K562 (cell line): ENCODE data around the gene CCP110. TPM values are rescaled to one million over a fixed set of nuclear protein-coding genes. Genes with fewer than 3 reads are reported as not detected.

Experiments used
- ATAC-seq: fragments of 200-7000 bp; cut with Tn5 transposase; 3 replicates; pipeline ENCODE4 v1.9.1; 2020; ENCODE audit warnings: moderate library complexity
- BruUV-seq: library from RNA; stranded (reverse); fragments of 400-500 nt; replicated peaks from 2 replicates; lab custom pipeline; 2021; lab: Mats Ljungman, UMichigan
- CTCF ChIA-PET: fragments of 300-600 bp; formaldehyde crosslinking; extraction: SDS; loops from one replicate; lab custom pipeline; 2021; ENCODE audit warnings: low intra/inter-chr PET ratio; lab: Yijun Ruan, JAX
- POLR2A ChIA-PET: fragments of 300-600, 350-650 bp; sonication (Branson Sonifier 250); formaldehyde crosslinking; extraction: SDS; loops from one replicate; lab custom pipeline; 2021; ENCODE audit warnings: antibody characterized with exemption, inconsistent platforms; lab: Yijun Ruan, JAX
- DNase-seq, 4 experiments: peaks; one replicate each; pipeline versions ENCODE4 v3.0.0 to v3.0.0-alpha.2; 2011 to 2018; ENCODE audit warnings: low spot score in 3 of 4, mixed read lengths in 3 of 4; ENCODE audit errors: extremely low read depth in 1 of 4
- FAIRE-seq: peaks from 2 replicates; lab custom pipeline; 2011; peaks lifted over from hg19 to GRCh38; lab: Jason Lieb, UNC
- H2AFZ ChIP-seq: 2 replicates; pipeline ENCODE4 v1.6.0; 2011; ENCODE audit warnings: low read depth, low read length, control low read depth, inconsistent platforms
- H3K27ac ChIP-seq: fragments of 200-600 bp; 3 replicates; pipeline ENCODE4 v1.8.0; 2011; ENCODE audit warnings: low read depth, mild to moderate bottlenecking, control low read depth, inconsistent platforms, low read length, moderate library complexity, mixed read lengths; ENCODE audit errors: extremely low read depth
- H3K27me3 ChIP-seq, 2 experiments: fragments of 300-600 bp in 1 of 2; 2 replicates in 1 of 2; 3 replicates in 1 of 2; pipeline versions ENCODE4 v1.6.0 to v1.8.0; 2011; ENCODE audit warnings: inconsistent platforms in 2 of 2, low read length in 2 of 2, mild to moderate bottlenecking in 1 of 2, mixed read lengths in 1 of 2, moderate library complexity in 1 of 2; ENCODE audit not compliant: control insufficient read depth in 2 of 2, insufficient read depth in 2 of 2
- H3K36me3 ChIP-seq: fragments of 300-600 bp; 3 replicates; pipeline ENCODE4 v1.8.0; 2011; ENCODE audit warnings: mild to moderate bottlenecking, low read length, inconsistent platforms; ENCODE audit not compliant: control insufficient read depth, insufficient read depth
- H3K4me1 ChIP-seq, 2 experiments: fragments of 200-600 bp in 1 of 2; replicated peaks in 1 of 2; 2 replicates in 1 of 2; 3 replicates in 1 of 2; pipeline versions ENCODE4 v1.5.1 to v1.8.0; 2011; ENCODE audit warnings: inconsistent platforms in 2 of 2, low read length in 2 of 2, mild to moderate bottlenecking in 1 of 2, mixed read lengths in 1 of 2, moderate library complexity in 1 of 2; ENCODE audit not compliant: control insufficient read depth in 2 of 2, insufficient read depth in 2 of 2
- H3K4me2 ChIP-seq: 2 replicates; pipeline ENCODE4 v1.6.1; 2011; ENCODE audit warnings: low read length, control low read depth, inconsistent platforms, mixed read lengths; ENCODE audit not compliant: insufficient read depth
- H3K4me3 ChIP-seq: fragments of 200-600 bp; sonication (generic), shearing (Covaris generic); 2 replicates; pipeline ENCODE4 v1.5.1; 2016; ENCODE audit warnings: control low read depth, inconsistent platforms
- H3K79me2 ChIP-seq: fragments of 200-600 bp; 3 replicates; pipeline ENCODE4 v1.8.0; 2011; ENCODE audit warnings: low read length, inconsistent platforms; ENCODE audit not compliant: control insufficient read depth, insufficient read depth
- H3K9ac ChIP-seq, 2 experiments: 2 replicates each; pipeline versions ENCODE4 v1.6.0 to v1.6.1; 2011; ENCODE audit warnings: low read depth in 2 of 2, low read length in 2 of 2, control low read depth in 1 of 2, inconsistent platforms in 1 of 2, mild to moderate bottlenecking in 1 of 2, mixed read lengths in 1 of 2; ENCODE audit not compliant: insufficient read depth in 1 of 2
- H3K9me1 ChIP-seq: one replicate; pipeline ENCODE4 v1.6.0; 2011; ENCODE audit warnings: inconsistent platforms, mild to moderate bottlenecking, low read length, moderate library complexity; ENCODE audit not compliant: control insufficient read depth, insufficient read depth
- H3K9me3 ChIP-seq: replicated peaks from 2 replicates; pipeline ENCODE4 v1.5.1; 2011; ENCODE audit warnings: low read depth, low read length, inconsistent platforms; ENCODE audit not compliant: control insufficient read depth, insufficient read depth
- H4K20me1 ChIP-seq: replicated peaks from 2 replicates; pipeline ENCODE4 v1.6.1; 2011; ENCODE audit warnings: low read length, inconsistent platforms, mixed read lengths; ENCODE audit not compliant: control insufficient read depth, insufficient read depth
- ARID1B ChIP-seq: fragments of 450-650 bp; IDR thresholded peaks from 2 replicates; pipeline ENCODE4 v1.6.1; 2016; ENCODE audit warnings: antibody characterized with exemption, mild to moderate bottlenecking, inconsistent platforms
- CEBPB ChIP-seq: fragments of 450-650 bp; IDR thresholded peaks from 2 replicates; pipeline ENCODE4 v1.6.1; 2016; ENCODE audit warnings: missing genetic modification characterization, missing compliant biosample characterization
- CHCHD3 ChIP-seq: fragments of 250-450 bp; sonication (Bioruptor Pico); IDR thresholded peaks from 2 replicates; pipeline ENCODE4 v2.1.2; 2022; ENCODE audit warnings: mild to moderate bottlenecking
- CLOCK ChIP-seq: fragments of 250-450 bp; sonication (Bioruptor Pico); IDR thresholded peaks from 2 replicates; pipeline ENCODE4 v1.4.0; 2020; ENCODE audit warnings: mild to moderate bottlenecking, moderate library complexity, borderline replicate concordance
- HDAC2 ChIP-seq: fragments of 450-650 bp; IDR thresholded peaks from 2 replicates; pipeline ENCODE4 v1.6.1; 2016; ENCODE audit warnings: mild to moderate bottlenecking
- MITF ChIP-seq: IDR thresholded peaks from 2 replicates; pipeline ENCODE4 v1.6.1; 2014; ENCODE audit warnings: antibody characterized with exemption
- ZNF146 ChIP-seq: IDR thresholded peaks from one replicate; pipeline ENCODE4 v1.6.1; 2018; ENCODE audit warnings: missing compliant biosample characterization; ENCODE audit not compliant: unreplicated experiment
- ZNF253 ChIP-seq: fragments of 250-450 bp; sonication (Bioruptor Pico); conservative IDR thresholded peaks from 2 replicates; pipeline ENCODE4 v1.6.1; 2021; ENCODE audit warnings: mild to moderate bottlenecking
- ZNF584 ChIP-seq: fragments of 200-800 bp; sonication (Bioruptor generic); IDR thresholded peaks from 2 replicates; pipeline ENCODE4 v1.6.1; 2016; ENCODE audit warnings: low read depth, mild to moderate bottlenecking, missing genetic modification characterization, missing compliant biosample characterization
- WGBS: fragments of 100-300 bp; shearing (Covaris generic); methylation state at CpG from one replicate; pipeline ENCODE4 v1.1.6; 2016; ENCODE audit warnings: low coverage, mixed read lengths; ENCODE audit not compliant: insufficient coverage; ENCODE audit errors: missing lambda C conversion rate; 5-methylcytosine and 5-hydroxymethylcytosine counted together
- in situ Hi-C: fragments of 300-500 bp; cut with MboI; formaldehyde crosslinking; loops from 4 replicates; pipeline ENCODE4 v1.15.0; 2018; ENCODE audit warnings: inconsistent platforms, mixed read lengths
- intact Hi-C: fragments of 100-400 bp; cut with micrococcal nuclease; formaldehyde crosslinking; loops from 2 replicates; pipeline ENCODE4 v1.14.2; 2022
- polyA plus RNA-seq, 8 experiments: library from polyadenylated mRNA; depleted of rRNA in 4 of 8; stranded (reverse) in 5 of 8; unstranded in 3 of 8; fragments of >200 nt; fragmentation: Nextera tagmentation in 2 of 8; fragmentation: Illumina TruSeq in 1 of 8; extraction: Ambion mirVana in 2 of 8; extraction: Trizol in 1 of 8; gene quantifications; 2 replicates each; pipeline versions ENCODE4 v1.2.1 to v1.2.3, GENCODE V29; 2011 to 2014; ENCODE audit warnings: inconsistent platforms in 1 of 8, missing spikeins in 1 of 8
- total RNA-seq, 7 experiments: library from RNA; depleted of rRNA in 6 of 7; stranded (reverse); fragments of >200 nt in 6 of 7; fragmentation: Illumina TruSeq in 2 of 7; extraction: Trizol in 2 of 7; gene quantifications; 2 replicates each; pipeline versions ENCODE4 v1.2.1 to v1.2.3, GENCODE V29; 2011 to 2021; ENCODE audit warnings: low replicate concordance in 1 of 7

The CCP110 gene
- total and polyA plus RNA-seq, 9 of the 15 experiments (the other 6 are each of a cell fraction or from before 2014, with no cell fraction given): 3.5 to 16.1 (median 12.1) TPM

GRCh38 chr16:19525385-19525723 is 1.6 kb downstream of the CCP110 start:
- DNase-seq: no peak
- Histone ChIP-seq H4K20me1 (no peaks in the 10 kb centered on the region), H3K9me3 (no peaks in the 10 kb centered on the region), H3K9ac (peak overlapping the region in 1 of 2 experiments; percentile 71; a peak in 2 of 4 replicates), H3K4me3 (peak overlapping the region; percentile 92), H3K79me2 (peaks cover 43% of the 10 kb centered on the region), H3K9me1 (no peaks in the 10 kb centered on the region), H3K36me3 (peaks cover 32% of the 10 kb centered on the region), H2AFZ (peak overlapping the region; percentile 93; the same call in 1 of the 2 replicates), H3K27me3 (no peaks in the 10 kb centered on the region), H3K4me2 (peak overlapping the region; percentile 92), H3K27ac (peak overlapping the region; percentile 71; the same call in 1 of the 3 replicates), H3K4me1 (peaks cover 23 to 24% of the 10 kb centered on the region in 2 experiments; a peak in 4 of 5 replicates)
- in situ Hi-C loops: no loop called here
- no peak for ATAC-seq
- 59% methylated on average over 2 of the region's 2 CpGs for WGBS
- TF ChIP-seq MITF (no peak), CHCHD3 (CRISPR knock-in tag) (no peak), ZNF584 (CRISPR knock-in tag) (no peak), ZNF146 (CRISPR knock-in tag) (no peak), ARID1B (0 out of 2 replicates have a peak, but pooled peaks have one; percentile 10), HDAC2 (0 out of 2 replicates have a peak, but pooled peaks have one; percentile 3), CLOCK (CRISPR knock-in tag) (no peak), ZNF253 (CRISPR knock-in tag) (no peak), CEBPB (tag) (peak; percentile 57)
- ChIA-PET POLR2A (interaction anchor here (1.0 to 1.8 kb wide), 3 partner anchors 22 to 440 kb away, joined by 3 to 6 read pairs (median 3); no protein-coding TSS in a partner anchor), CTCF (no interaction called here)
- intact Hi-C loops: loop anchor here (10.0 kb wide), 1 partner anchor 131 kb away; no protein-coding TSS in a partner anchor
- no peak for FAIRE-seq
- no TSS peak for BruUV-seq
